CD4-positive, alpha-beta T cell treated with Interleukin-21 for 1 hour (primary cell): ENCODE results near the gene CDK8.

Experiments used
- DNase-seq: peaks from one replicate; pipeline ENCODE4 v3.0.0-alpha.2; 2020

Gene CDK8

GRCh38 chr13:26390203-26390602 is 136.3 kb downstream of the CDK8 start:
- DNase-seq, result no peak

GRCh38 chr13:26400545-26400944 is 146.6 kb downstream of the CDK8 start:
- DNase-seq, result no peak

- no peak for DNase-seq
Observed at GRCh38 chr13:26401069-26401468, 147.1 kb downstream of the CDK8 start.

- no peak for DNase-seq
Observed at GRCh38 chr13:26401578-26402021, 147.7 kb downstream of the CDK8 start.

- no peak for DNase-seq
Observed at GRCh38 chr13:26406791-26407190, 152.9 kb downstream of the CDK8 start.

- no peak for DNase-seq
Observed at GRCh38 chr13:26411206-26411605, 157.3 kb downstream of the CDK8 start.

- no peak for DNase-seq
Observed at GRCh38 chr13:26412263-26412662, 158.3 kb downstream of the CDK8 start.

GRCh38 chr13:26412936-26413716 is 159.2 kb downstream of the CDK8 start:
- no peak for DNase-seq

- no peak for DNase-seq
Observed at GRCh38 chr13:26420282-26420960, 166.5 kb downstream of the CDK8 start.

- no peak for DNase-seq
Observed at GRCh38 chr13:26422036-26422435, 168.1 kb downstream of the CDK8 start.

GRCh38 chr13:26423629-26424028 is 169.7 kb downstream of the CDK8 start:
- no peak for DNase-seq

- no peak for DNase-seq
Observed at GRCh38 chr13:26424181-26424580, 170.3 kb downstream of the CDK8 start.

GRCh38 chr13:26425443-26426358 is 171.8 kb downstream of the CDK8 start:
- no peak for DNase-seq

GRCh38 chr13:26433776-26434175 is 179.8 kb downstream of the CDK8 start:
- DNase-seq, result no peak

- DNase-seq, result no peak
Observed at GRCh38 chr13:26435171-26435570, 181.2 kb downstream of the CDK8 start.

- no peak for DNase-seq
Observed at GRCh38 chr13:26435646-26436045, 181.7 kb downstream of the CDK8 start.

- no peak for DNase-seq
Observed at GRCh38 chr13:26436914-26437313, 183.0 kb downstream of the CDK8 start.

GRCh38 chr13:26440111-26440510 is 186.2 kb downstream of the CDK8 start:
- no peak for DNase-seq

- DNase-seq, result no peak
Observed at GRCh38 chr13:26441476-26441875, 187.5 kb downstream of the CDK8 start.

GRCh38 chr13:26442541-26442940 is 188.6 kb downstream of the CDK8 start:
- DNase-seq, result no peak

- no peak for DNase-seq
Observed at GRCh38 chr13:26445092-26445491, 191.2 kb downstream of the CDK8 start.

- no peak for DNase-seq
Observed at GRCh38 chr13:26446751-26447150, 192.8 kb downstream of the CDK8 start.

- DNase-seq, result no peak
Observed at GRCh38 chr13:26448032-26448431, 194.1 kb downstream of the CDK8 start.
